K562 (cell line): ENCODE results near the gene TFF1. TPM values are rescaled to one million over a fixed set of nuclear protein-coding genes. Genes with fewer than 3 reads are reported as not detected.

Experiments
- ATAC-seq: fragments of 200-7000 bp; cut with Tn5 transposase; 3 replicates; pipeline ENCODE4 v1.9.1; 2020; ENCODE audit warnings: moderate library complexity
- BruUV-seq: library from RNA; stranded (reverse); fragments of 400-500 nt; replicated peaks from 2 replicates; lab custom pipeline; 2021; lab: Mats Ljungman, UMichigan
- CTCF ChIA-PET: fragments of 300-600 bp; formaldehyde crosslinking; extraction: SDS; loops from one replicate; lab custom pipeline; 2021; ENCODE audit warnings: low intra/inter-chr PET ratio; lab: Yijun Ruan, JAX
- POLR2A ChIA-PET: fragments of 300-600, 350-650 bp; sonication (Branson Sonifier 250); formaldehyde crosslinking; extraction: SDS; loops from one replicate; lab custom pipeline; 2021; ENCODE audit warnings: antibody characterized with exemption, inconsistent platforms; lab: Yijun Ruan, JAX
- DNase-seq, 4 experiments: peaks; one replicate each; pipeline versions ENCODE4 v3.0.0 to v3.0.0-alpha.2; 2011 to 2018; ENCODE audit warnings: low spot score in 3 of 4, mixed read lengths in 3 of 4; ENCODE audit errors: extremely low read depth in 1 of 4
- FAIRE-seq: peaks from 2 replicates; lab custom pipeline; 2011; peaks lifted over from hg19 to GRCh38; lab: Jason Lieb, UNC
- H2AFZ ChIP-seq: 2 replicates; pipeline ENCODE4 v1.6.0; 2011; ENCODE audit warnings: low read depth, low read length, control low read depth, inconsistent platforms
- H3K27ac ChIP-seq: fragments of 200-600 bp; 3 replicates; pipeline ENCODE4 v1.8.0; 2011; ENCODE audit warnings: low read depth, mild to moderate bottlenecking, control low read depth, inconsistent platforms, low read length, moderate library complexity, mixed read lengths; ENCODE audit errors: extremely low read depth
- H3K27me3 ChIP-seq, 2 experiments: fragments of 300-600 bp in 1 of 2; 2 replicates in 1 of 2; 3 replicates in 1 of 2; pipeline versions ENCODE4 v1.6.0 to v1.8.0; 2011; ENCODE audit warnings: inconsistent platforms in 2 of 2, low read length in 2 of 2, mild to moderate bottlenecking in 1 of 2, mixed read lengths in 1 of 2, moderate library complexity in 1 of 2; ENCODE audit not compliant: control insufficient read depth in 2 of 2, insufficient read depth in 2 of 2
- H3K36me3 ChIP-seq: fragments of 300-600 bp; 3 replicates; pipeline ENCODE4 v1.8.0; 2011; ENCODE audit warnings: mild to moderate bottlenecking, low read length, inconsistent platforms; ENCODE audit not compliant: control insufficient read depth, insufficient read depth
- H3K4me1 ChIP-seq, 2 experiments: fragments of 200-600 bp in 1 of 2; replicated peaks in 1 of 2; 2 replicates in 1 of 2; 3 replicates in 1 of 2; pipeline versions ENCODE4 v1.5.1 to v1.8.0; 2011; ENCODE audit warnings: inconsistent platforms in 2 of 2, low read length in 2 of 2, mild to moderate bottlenecking in 1 of 2, mixed read lengths in 1 of 2, moderate library complexity in 1 of 2; ENCODE audit not compliant: control insufficient read depth in 2 of 2, insufficient read depth in 2 of 2
- H3K4me2 ChIP-seq: 2 replicates; pipeline ENCODE4 v1.6.1; 2011; ENCODE audit warnings: low read length, control low read depth, inconsistent platforms, mixed read lengths; ENCODE audit not compliant: insufficient read depth
- H3K4me3 ChIP-seq: fragments of 200-600 bp; sonication (generic), shearing (Covaris generic); 2 replicates; pipeline ENCODE4 v1.5.1; 2016; ENCODE audit warnings: control low read depth, inconsistent platforms
- H3K79me2 ChIP-seq: fragments of 200-600 bp; 3 replicates; pipeline ENCODE4 v1.8.0; 2011; ENCODE audit warnings: low read length, inconsistent platforms; ENCODE audit not compliant: control insufficient read depth, insufficient read depth
- H3K9ac ChIP-seq, 2 experiments: 2 replicates each; pipeline versions ENCODE4 v1.6.0 to v1.6.1; 2011; ENCODE audit warnings: low read depth in 2 of 2, low read length in 2 of 2, control low read depth in 1 of 2, inconsistent platforms in 1 of 2, mild to moderate bottlenecking in 1 of 2, mixed read lengths in 1 of 2; ENCODE audit not compliant: insufficient read depth in 1 of 2
- H3K9me1 ChIP-seq: one replicate; pipeline ENCODE4 v1.6.0; 2011; ENCODE audit warnings: inconsistent platforms, mild to moderate bottlenecking, low read length, moderate library complexity; ENCODE audit not compliant: control insufficient read depth, insufficient read depth
- H3K9me3 ChIP-seq: replicated peaks from 2 replicates; pipeline ENCODE4 v1.5.1; 2011; ENCODE audit warnings: low read depth, low read length, inconsistent platforms; ENCODE audit not compliant: control insufficient read depth, insufficient read depth
- H4K20me1 ChIP-seq: replicated peaks from 2 replicates; pipeline ENCODE4 v1.6.1; 2011; ENCODE audit warnings: low read length, inconsistent platforms, mixed read lengths; ENCODE audit not compliant: control insufficient read depth, insufficient read depth
- CEBPZ ChIP-seq: fragments of 150-350 bp; IDR thresholded peaks from 2 replicates; pipeline ENCODE4 v1.6.1; 2014; ENCODE audit warnings: low read depth, mild to moderate bottlenecking, low read length, borderline replicate concordance
- MCM2 ChIP-seq: fragments of 450-650 bp; IDR thresholded peaks from 2 replicates; pipeline ENCODE4 v1.6.1; 2017; ENCODE audit warnings: low read depth, mild to moderate bottlenecking
- NFRKB ChIP-seq: fragments of 450-650 bp; IDR thresholded peaks from 2 replicates; pipeline ENCODE4 v1.6.1; 2016; ENCODE audit warnings: low read depth
- RAD21 ChIP-seq, 2 experiments: fragments of 250-450 bp in 1 of 2; fragments of 450-650 bp in 1 of 2; sonication (Bioruptor Pico) in 1 of 2; formaldehyde crosslinking in 1 of 2; IDR thresholded peaks in 1 of 2; conservative IDR thresholded peaks in 1 of 2; 2 replicates each; pipeline versions ENCODE4 v1.4.0 to v1.8.0; 2020 to 2022; ENCODE audit warnings: mild to moderate bottlenecking in 2 of 2, moderate library complexity in 1 of 2
- SRF ChIP-seq, 2 experiments: fragments of 250-450, 450-650 bp in 1 of 2; sonication (Bioruptor Pico) in 1 of 2; sonication (generic) in 1 of 2; formaldehyde crosslinking; IDR thresholded peaks; 2 replicates each; pipeline versions ENCODE4 v1.5.0 to v1.5.1; 2020 to 2022; ENCODE audit warnings: mild to moderate bottlenecking in 1 of 2, missing genetic modification reagents in 1 of 2
- TAL1 ChIP-seq: fragments of 450-650 bp; IDR thresholded peaks from 2 replicates; pipeline ENCODE4 v1.6.1; 2016; ENCODE audit warnings: mild to moderate bottlenecking
- TEAD2 ChIP-seq: fragments of 450-650 bp; IDR thresholded peaks from 2 replicates; pipeline ENCODE4 v1.6.1; 2016; ENCODE audit warnings: missing genetic modification characterization, control low read depth, missing compliant biosample characterization
- ZNF407 ChIP-seq: fragments of 450-650 bp; IDR thresholded peaks from 2 replicates; pipeline ENCODE4 v1.6.1; 2016; ENCODE audit warnings: low read depth
- WGBS: fragments of 100-300 bp; shearing (Covaris generic); methylation state at CpG from one replicate; pipeline ENCODE4 v1.1.6; 2016; ENCODE audit warnings: low coverage, mixed read lengths; ENCODE audit not compliant: insufficient coverage; ENCODE audit errors: missing lambda C conversion rate; 5-methylcytosine and 5-hydroxymethylcytosine counted together
- in situ Hi-C: fragments of 300-500 bp; cut with MboI; formaldehyde crosslinking; loops from 4 replicates; pipeline ENCODE4 v1.15.0; 2018; ENCODE audit warnings: inconsistent platforms, mixed read lengths
- intact Hi-C: fragments of 100-400 bp; cut with micrococcal nuclease; formaldehyde crosslinking; loops from 2 replicates; pipeline ENCODE4 v1.14.2; 2022
- polyA plus RNA-seq, 8 experiments: library from polyadenylated mRNA; depleted of rRNA in 4 of 8; stranded (reverse) in 5 of 8; unstranded in 3 of 8; fragments of >200 nt; fragmentation: Nextera tagmentation in 2 of 8; fragmentation: Illumina TruSeq in 1 of 8; extraction: Ambion mirVana in 2 of 8; extraction: Trizol in 1 of 8; gene quantifications; 2 replicates each; pipeline versions ENCODE4 v1.2.1 to v1.2.3, GENCODE V29; 2011 to 2014; ENCODE audit warnings: inconsistent platforms in 1 of 8, missing spikeins in 1 of 8
- total RNA-seq, 7 experiments: library from RNA; depleted of rRNA in 6 of 7; stranded (reverse); fragments of >200 nt in 6 of 7; fragmentation: Illumina TruSeq in 2 of 7; extraction: Trizol in 2 of 7; gene quantifications; 2 replicates each; pipeline versions ENCODE4 v1.2.1 to v1.2.3, GENCODE V29; 2011 to 2021; ENCODE audit warnings: low replicate concordance in 1 of 7

TFF1 gene
- total and polyA plus RNA-seq, 9 of the 15 experiments (the other 6 are each of a cell fraction or from before 2014, with no cell fraction given) = 0.31 TPM; not detected in 8

- TF ChIP-seq ZNF407 (no peak), TEAD2 (tag) (no peak)
- TF ChIP-seq, all 486 proteins: peak for 0
Observed at GRCh38 chr21:42407476-42407875, 41.1 kb upstream of the TFF1 start (continued).

- Histone ChIP-seq H3K9me1 (no peaks in the 10 kb centered on the region), H3K9ac (no peak overlapping the region), H3K9me3 (no peaks in the 10 kb centered on the region), H3K79me2 (no peaks in the 10 kb centered on the region), H3K36me3 (peaks cover 4% of the 10 kb centered on the region; the same call in 2 of the 3 replicates), H3K4me1 (peaks cover 32 to 41% of the 10 kb centered on the region in 2 experiments), H3K4me3 (no peak overlapping the region), H3K27me3 (no peaks in the 10 kb centered on the region), H4K20me1 (no peaks in the 10 kb centered on the region; the same call in 1 of the 2 replicates), H3K4me2 (no peak overlapping the region), H3K27ac (no peak overlapping the region), H2AFZ (no peak overlapping the region)
- no peak for ATAC-seq
- CTCF ChIA-PET = no interaction called here
- no peak for FAIRE-seq
- BruUV-seq = no TSS peak
- intact Hi-C loops = no loop called here
- in situ Hi-C loops = no loop called here
- WGBS = 60% methylated on average over 7 of the region's 7 CpGs
- POLR2A ChIA-PET = no interaction called here
- no peak for DNase-seq
- TF ChIP-seq NFRKB (no peak), TAL1 (no peak), SRF (CRISPR knock-in tag; IDR thresholded peaks at IDR 0.05) (no peak), RAD21 (CRISPR knock-in tag; conservative IDR thresholded peaks at IDR 0.05 in 1 of 2, IDR thresholded peaks at IDR 0.05 in 1 of 2) (no peak), CEBPZ (no peak), MCM2 (no peak)
Observed at GRCh38 chr21:42406866-42407265, 40.5 kb upstream of the TFF1 start.
